ENCODE results near the gene VGLL1. TPM values are rescaled to one million over a fixed set of nuclear protein-coding genes. Genes with fewer than 3 reads are reported as not detected.

The VGLL1 gene
- not detected in 2 replicates for total RNA-seq

GRCh38 chrX:136531951-136532350 is at the start of gene VGLL1:
Gene VGLL1 (plus strand): TSS chrX:136532215. CDS start chrX:136536021, 3,806 bp downstream.

GRCh38 chrX:136487647-136488046 is 44.4 kb upstream of the VGLL1 start, which contains the start of gene BRS3:
Gene BRS3 (plus strand): TSS chrX:136487947. CDS start chrX:136488115, 168 bp downstream.

GRCh38 chrX:136497556-136498052 is 34.4 kb upstream of the VGLL1 start, which contains the start of gene HTATSF1:
Gene HTATSF1 (plus strand): TSS chrX:136497592. CDS start chrX:136497685, 93 bp downstream.

Other genes with a start within 250 kb of the VGLL1 start
- not detected in 2 replicates for gene ADGRG4, start 231.3 kb upstream of the VGLL1 start, total RNA-seq
- gene BRS3, start 44.3 kb upstream of the VGLL1 start, total RNA-seq: not detected in 2 replicates
- gene HTATSF1, start 34.6 kb upstream of the VGLL1 start, total RNA-seq: 31.1 and 43.7 TPM in 2 replicates
- not detected in 2 replicates for gene CD40LG, start 115.9 kb downstream of the VGLL1 start, total RNA-seq
- gene ARHGEF6, start 248.7 kb downstream of the VGLL1 start, total RNA-seq: 5.4 TPM in 2 replicates